Stomach smooth muscle (tissue), 2 donors: ENCODE results near the gene SSBP2.
"Not testable (repeated sequence)": the region's sequence is repeated elsewhere in the genome, so short reads cannot be mapped to it uniquely, and the experiment has no call there.

Experiments used
- H3K27ac ChIP-seq: one replicate; pipeline ENCODE4 v1.7.0; 2013; ENCODE audit warnings: mild to moderate bottlenecking, low read length, inconsistent platforms
- H3K27me3 ChIP-seq, 2 donors: one replicate each; pipeline ENCODE4 v1.7.0; 2013; ENCODE audit warnings: low read length in 2 of 2; ENCODE audit not compliant: insufficient read depth in 2 of 2, control insufficient read depth in 1 of 2
- H3K36me3 ChIP-seq, 2 donors: one replicate each; pipeline ENCODE4 v1.7.0; 2013; ENCODE audit warnings: low read length in 2 of 2; ENCODE audit not compliant: control insufficient read depth in 2 of 2, insufficient read depth in 2 of 2
- H3K4me1 ChIP-seq: one replicate; pipeline ENCODE4 v1.7.0; 2013; ENCODE audit warnings: low read length; ENCODE audit not compliant: control insufficient read depth, insufficient read depth
- H3K4me3 ChIP-seq, 2 donors: one replicate each; pipeline ENCODE4 v1.7.0; 2013; ENCODE audit warnings: low read length in 2 of 2
- H3K9ac ChIP-seq, 2 donors: one replicate each; pipeline ENCODE4 v1.7.0; 2013; ENCODE audit warnings: low read length in 2 of 2, mild to moderate bottlenecking in 1 of 2
- H3K9me3 ChIP-seq, 2 donors: one replicate each; pipeline ENCODE4 v1.7.0; 2013; ENCODE audit warnings: low read length in 2 of 2; ENCODE audit not compliant: control insufficient read depth in 2 of 2
- donor health status: healthy.
- donor health status: Pancreatic carcinoma.

The SSBP2 gene

DNA sequence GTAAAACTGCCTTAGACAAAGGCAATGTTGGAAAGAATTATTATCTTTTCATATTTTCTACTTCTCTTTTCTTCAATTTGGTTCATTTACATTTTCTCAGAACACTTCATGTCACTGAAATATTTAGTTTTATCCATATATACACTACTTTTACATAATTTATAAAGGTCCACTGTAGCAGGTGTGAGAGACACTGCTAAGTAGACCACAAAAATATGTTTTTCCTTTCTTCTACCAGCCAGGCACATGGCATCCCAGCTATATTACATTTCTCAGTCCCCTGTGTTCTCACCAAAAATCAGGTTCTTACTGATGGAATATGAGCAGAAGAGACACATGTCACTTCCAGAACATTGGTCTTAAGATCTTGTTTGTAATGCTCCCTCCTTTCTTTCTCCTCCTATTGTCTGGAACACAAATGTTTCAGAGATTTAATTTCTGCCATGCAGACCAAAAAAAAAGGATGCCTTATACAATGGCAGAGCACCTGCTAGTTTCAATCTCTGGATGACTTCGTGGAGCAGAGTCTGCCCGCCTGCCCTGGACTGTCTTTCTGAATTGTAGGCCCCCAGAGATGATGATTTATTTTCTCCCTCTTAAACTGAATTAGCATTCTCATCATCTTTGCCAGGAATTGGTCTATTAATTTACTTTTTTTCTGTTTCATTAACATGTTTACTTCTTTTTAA is 231.5 kb downstream of the SSBP2 start:
- Histone ChIP-seq H3K9me3 (no peaks in the 10 kb centered on the region), H3K4me3 (no peak overlapping the region), H3K36me3 (no peaks in the 10 kb centered on the region), H3K4me1 (no peaks in the 10 kb centered on the region), H3K27me3 (no peaks in the 10 kb centered on the region), H3K27ac (no peak overlapping the region), H3K9ac (no peak overlapping the region)

DNA sequence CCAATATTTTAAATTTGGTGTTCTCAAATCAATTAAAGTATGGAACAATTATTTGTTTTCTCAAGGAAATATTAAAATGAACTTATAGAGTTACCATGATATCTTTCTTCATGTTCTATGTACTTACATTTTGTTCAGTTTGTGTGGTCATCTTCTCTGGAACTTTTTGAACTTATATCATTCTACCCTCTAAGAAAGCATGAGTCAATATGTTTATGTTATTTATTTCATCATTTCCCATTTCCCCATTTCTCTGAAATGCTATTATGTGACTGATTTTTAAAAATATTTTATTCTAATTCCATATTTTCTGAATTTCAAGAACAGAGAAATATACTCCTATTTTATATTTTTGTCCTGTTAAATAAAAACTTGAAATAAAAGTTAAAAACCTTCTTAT is 233.4 kb downstream of the SSBP2 start:
- Histone ChIP-seq H3K4me1 (no peaks in the 10 kb centered on the region), H3K4me3 (no peak overlapping the region), H3K9me3 (no peaks in the 10 kb centered on the region), H3K27ac (no peak overlapping the region), H3K9ac (no peak overlapping the region), H3K36me3 (no peaks in the 10 kb centered on the region), H3K27me3 (no peaks in the 10 kb centered on the region)

DNA sequence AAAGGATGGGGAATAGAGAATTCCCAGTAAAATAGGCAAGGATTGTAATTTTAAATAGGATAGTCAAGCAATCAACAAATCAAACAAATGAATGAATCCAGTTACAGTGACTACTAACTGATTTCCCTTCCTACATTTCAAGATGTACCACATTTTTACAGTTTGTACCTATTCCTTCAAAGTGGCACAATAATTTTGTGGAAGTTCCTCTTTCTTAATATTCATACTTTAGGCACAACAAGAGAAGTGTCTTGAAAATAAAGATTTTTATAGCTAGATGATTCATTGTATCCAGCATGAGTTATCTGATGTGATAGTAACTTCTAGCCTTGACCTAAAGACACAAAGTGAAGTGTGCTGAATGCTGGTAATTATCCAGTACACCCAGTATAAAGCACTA is 234.8 kb downstream of the SSBP2 start:
- Histone ChIP-seq H3K9me3 (no peaks in the 10 kb centered on the region), H3K27me3 (no peaks in the 10 kb centered on the region), H3K9ac (no peak overlapping the region), H3K4me1 (no peaks in the 10 kb centered on the region), H3K36me3 (no peaks in the 10 kb centered on the region), H3K27ac (no peak overlapping the region), H3K4me3 (no peak overlapping the region)

DNA sequence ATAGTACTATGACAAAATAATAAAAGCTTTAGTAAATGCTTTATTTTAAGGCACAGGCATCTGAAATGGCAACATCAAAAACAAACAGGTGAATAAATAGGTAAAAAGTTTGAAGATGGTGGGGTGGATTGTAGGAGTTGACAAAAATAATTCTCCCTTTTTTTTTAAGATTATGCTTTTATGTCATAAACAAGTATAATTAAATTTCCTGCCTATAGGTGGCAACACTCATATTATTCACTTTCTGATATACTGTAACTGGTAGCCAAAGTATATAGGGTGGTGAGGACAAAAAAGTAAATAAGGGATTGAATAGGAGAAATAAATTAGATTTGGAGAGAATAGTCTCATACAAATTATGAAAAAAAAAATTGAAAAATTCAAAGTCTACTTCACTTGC is 236.9 kb downstream of the SSBP2 start:
- Histone ChIP-seq H3K4me3 (no peak overlapping the region), H3K9ac (no peak overlapping the region), H3K9me3 (no peaks in the 10 kb centered on the region), H3K27me3 (no peaks in the 10 kb centered on the region), H3K36me3 (no peaks in the 10 kb centered on the region), H3K27ac (no peak overlapping the region), H3K4me1 (no peaks in the 10 kb centered on the region)

DNA sequence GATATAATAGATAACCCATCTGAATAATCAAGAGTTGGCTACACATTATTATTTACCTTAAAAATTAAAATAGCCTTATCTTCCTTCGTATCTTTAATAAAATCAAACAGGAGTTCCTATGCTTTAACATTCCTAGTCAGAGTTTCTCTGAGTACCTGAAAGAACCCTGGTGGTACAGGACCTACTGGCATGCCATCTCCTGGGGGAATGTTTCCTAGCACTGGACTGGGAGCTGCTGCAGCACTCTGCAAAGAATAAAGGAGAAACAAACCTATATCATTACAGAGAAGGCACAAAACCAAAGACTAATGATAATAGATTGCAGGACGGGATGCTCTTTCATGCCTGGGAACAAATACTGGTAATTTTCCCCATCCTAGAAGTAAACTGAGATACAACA is 237.4 kb downstream of the SSBP2 start:
- no peak overlapping the region for H3K9ac ChIP-seq
- no peaks in the 10 kb centered on the region for H3K27me3 ChIP-seq
- H3K4me1 ChIP-seq, result no peaks in the 10 kb centered on the region
- H3K9me3 ChIP-seq, result no peaks in the 10 kb centered on the region
- no peaks in the 10 kb centered on the region for H3K36me3 ChIP-seq
- no peak overlapping the region for H3K4me3 ChIP-seq
- H3K27ac ChIP-seq, result no peak overlapping the region

DNA sequence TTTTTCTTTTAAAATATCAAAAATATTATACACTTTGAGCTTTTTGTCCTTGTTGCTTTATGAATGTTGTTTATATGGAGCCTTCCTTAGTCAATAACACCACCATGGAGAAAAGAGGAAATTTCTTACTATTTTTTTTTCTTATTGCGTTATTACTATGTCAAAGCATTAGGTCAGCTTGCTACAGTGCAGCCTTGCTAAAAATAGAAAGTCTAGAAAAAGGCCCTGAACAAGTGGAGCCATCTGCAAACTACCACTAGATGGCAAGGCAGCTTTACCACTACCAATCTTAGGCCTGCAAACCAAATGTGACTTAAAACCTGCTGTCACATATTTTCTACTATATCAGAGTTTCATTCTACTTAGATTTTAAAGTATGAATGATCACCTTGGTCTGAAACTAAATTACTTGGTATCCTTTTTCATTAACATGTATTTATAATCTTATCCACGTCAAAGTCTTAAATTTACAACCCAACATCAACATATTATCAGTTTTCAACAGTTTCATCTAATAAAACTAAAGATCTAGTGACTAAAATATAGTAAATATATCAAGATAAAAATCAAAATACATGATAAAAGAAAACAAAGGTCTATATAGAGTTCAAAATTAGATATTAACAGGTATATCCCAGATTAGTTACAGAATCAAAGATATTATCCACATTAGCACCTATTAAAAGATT is 243.9 kb downstream of the SSBP2 start:
- Histone ChIP-seq H3K4me3 (no peak overlapping the region), H3K27me3 (no peaks in the 10 kb centered on the region), H3K36me3 (no peaks in the 10 kb centered on the region), H3K9ac (no peak overlapping the region), H3K27ac (no peak overlapping the region), H3K4me1 (no peaks in the 10 kb centered on the region), H3K9me3 (no peaks in the 10 kb centered on the region)

DNA sequence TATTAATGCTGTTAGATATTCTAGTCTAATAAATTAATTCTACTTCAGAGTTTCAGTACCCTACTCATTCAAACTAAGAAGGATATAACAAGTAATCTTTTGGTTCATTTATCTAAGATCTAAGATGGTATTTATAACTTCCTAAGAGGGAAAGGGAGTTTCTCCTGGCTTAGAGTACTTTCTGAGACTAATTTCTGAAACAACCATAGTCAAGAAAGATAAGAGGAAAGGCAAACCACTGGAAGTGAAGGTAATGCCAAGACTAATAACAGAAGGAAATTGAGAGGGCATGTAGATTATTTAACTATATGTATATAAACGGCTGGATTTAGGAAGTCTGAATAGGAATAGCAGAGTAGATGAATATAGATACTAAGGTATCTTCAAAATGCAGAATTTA is 244.5 kb downstream of the SSBP2 start:
- no peaks in the 10 kb centered on the region for H3K4me1 ChIP-seq
- H3K9ac ChIP-seq, result peak overlapping the region in 1 of 2 donors; percentile 53
- no peaks in the 10 kb centered on the region for H3K36me3 ChIP-seq
- H3K27ac ChIP-seq, result no peak overlapping the region
- H3K27me3 ChIP-seq, result no peaks in the 10 kb centered on the region
- no peak overlapping the region for H3K4me3 ChIP-seq
- H3K9me3 ChIP-seq, result no peaks in the 10 kb centered on the region

DNA sequence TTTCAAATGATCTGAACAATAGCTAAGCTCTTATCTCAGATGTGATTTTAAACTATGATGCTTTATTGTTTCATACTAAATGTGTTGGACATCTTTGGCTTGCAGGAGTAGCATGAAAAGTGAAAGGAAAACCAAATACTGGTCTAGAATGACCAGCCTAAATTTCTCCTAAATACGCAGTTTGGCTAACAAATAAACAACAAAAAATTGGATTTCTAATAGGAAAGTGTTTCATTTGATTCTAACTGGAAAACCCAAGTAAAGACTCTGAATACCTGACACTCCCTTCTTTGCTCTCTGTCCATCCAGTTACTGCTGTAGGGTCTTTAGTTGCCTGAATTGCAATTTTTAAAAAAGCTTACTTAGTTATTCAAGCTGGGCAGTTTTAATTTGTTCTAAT is 245.2 kb downstream of the SSBP2 start:
- H3K9ac ChIP-seq, result no peak overlapping the region
- H3K36me3 ChIP-seq, result no peaks in the 10 kb centered on the region
- H3K27me3 ChIP-seq, result no peaks in the 10 kb centered on the region
- H3K4me1 ChIP-seq, result no peaks in the 10 kb centered on the region
- no peak overlapping the region for H3K27ac ChIP-seq
- H3K4me3 ChIP-seq, result peak overlapping the region in 1 of 2 donors; percentile 31
- H3K9me3 ChIP-seq, result no peaks in the 10 kb centered on the region

DNA sequence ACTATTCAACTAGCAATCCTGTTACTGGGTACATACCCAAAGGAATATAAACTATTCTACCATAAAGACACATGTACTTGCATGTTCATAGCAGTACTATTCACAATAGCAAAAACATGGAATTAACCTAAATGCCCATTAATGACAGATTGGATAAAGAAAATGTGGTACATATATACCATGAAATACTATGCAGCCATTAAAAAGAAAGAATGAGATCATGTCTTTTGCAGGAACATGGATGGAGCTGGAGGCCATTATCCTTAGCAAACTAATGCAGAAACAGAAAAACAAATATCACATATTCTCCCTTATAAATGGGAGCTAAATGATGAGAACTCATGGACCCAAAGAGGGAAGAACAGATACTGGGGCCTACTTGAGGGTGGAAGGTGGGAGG is 247.3 kb downstream of the SSBP2 start:
- H3K9me3 ChIP-seq, H3K27ac ChIP-seq, H3K4me1 ChIP-seq, H3K27me3 ChIP-seq, H3K36me3 ChIP-seq, H3K9ac ChIP-seq, H3K4me3 ChIP-seq: not testable (repeated sequence)

DNA sequence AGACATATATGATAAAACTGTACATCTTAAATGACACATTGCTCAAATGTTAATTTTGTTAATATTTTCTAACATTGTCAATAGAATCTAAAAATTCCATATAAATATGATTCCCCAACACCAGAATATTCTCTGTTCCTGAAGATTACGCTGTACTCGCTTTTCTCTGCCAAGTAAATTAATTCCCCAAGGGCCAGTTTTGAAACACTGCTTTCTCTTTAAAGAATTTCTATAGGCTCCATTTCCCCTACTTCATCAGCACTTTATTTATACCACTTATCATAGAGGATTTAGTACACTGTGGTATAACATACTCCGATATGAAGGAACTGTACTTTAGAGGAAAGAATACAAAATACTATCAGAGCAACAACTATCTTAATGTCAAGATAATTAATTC is 255.6 kb downstream of the SSBP2 start:
- no peak overlapping the region for H3K9ac ChIP-seq
- H3K9me3 ChIP-seq, result no peaks in the 10 kb centered on the region
- no peak overlapping the region for H3K4me3 ChIP-seq
- no peaks in the 10 kb centered on the region for H3K27me3 ChIP-seq
- H3K4me1 ChIP-seq, result no peaks in the 10 kb centered on the region
- no peak overlapping the region for H3K27ac ChIP-seq
- H3K36me3 ChIP-seq, result no peaks in the 10 kb centered on the region

DNA sequence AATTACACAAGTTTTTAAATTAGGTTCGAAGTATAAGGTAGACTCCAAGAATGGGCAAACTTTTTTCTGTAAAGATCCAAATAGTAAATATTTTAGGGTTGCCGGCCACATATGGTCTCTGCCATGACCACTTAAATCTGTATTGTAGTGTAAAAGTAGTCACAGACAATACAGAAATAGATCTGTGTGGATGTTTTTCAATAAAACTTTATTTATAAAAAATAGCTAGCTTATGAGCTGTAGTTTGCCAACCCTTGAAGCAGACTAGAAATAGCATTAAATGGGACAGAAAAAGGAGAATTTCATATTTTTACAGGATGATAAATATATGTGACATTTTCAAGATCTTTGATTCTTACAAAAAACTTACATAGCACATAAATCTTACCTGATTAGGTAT is 262.0 kb downstream of the SSBP2 start:
- Histone ChIP-seq H3K36me3 (no peaks in the 10 kb centered on the region), H3K27me3 (no peaks in the 10 kb centered on the region), H3K4me3 (no peak overlapping the region), H3K27ac (no peak overlapping the region), H3K9me3 (no peaks in the 10 kb centered on the region), H3K9ac (no peak overlapping the region), H3K4me1 (no peaks in the 10 kb centered on the region)
